GM12878 (cell line): ENCODE data around the gene KCNK4. TPM values are rescaled to one million over a fixed set of nuclear protein-coding genes. Genes with fewer than 3 reads are reported as not detected.
A peak's percentile ranks its signal among the peaks of the same experiment; 100 is the strongest.

Experiments
- ATAC-seq: fragments of 200-7000 bp; cut with Tn5 transposase; 3 replicates; pipeline ENCODE4 v1.9.1; 2020; ENCODE audit warnings: mild to moderate bottlenecking, moderate library complexity
- BruUV-seq: library from RNA; stranded (reverse); fragments of 400-500 nt; replicated peaks from 2 replicates; lab custom pipeline; 2021; lab: Mats Ljungman, UMichigan
- CTCF ChIA-PET: fragments of 300-600 bp; sonication (Branson Sonifier 250); formaldehyde crosslinking; extraction: SDS; loops from one replicate; lab custom pipeline; 2021; ENCODE audit warnings: inconsistent platforms; lab: Yijun Ruan, JAX
- POLR2A ChIA-PET: fragments of 350-600 bp; formaldehyde crosslinking; extraction: SDS; loops from one replicate; lab custom pipeline; 2021; ENCODE audit warnings: inconsistent platforms; lab: Charles Lee
- RAD21 ChIA-PET: fragments of 300-600 bp; sonication (Branson Sonifier 250); formaldehyde crosslinking; loops from one replicate; lab custom pipeline; 2023; ENCODE audit warnings: antibody characterized with exemption; ENCODE audit not compliant: unreplicated experiment; lab: Charles Lee
- SMC1A ChIA-PET: fragments of 300-600 bp; sonication (Branson Sonifier 250); formaldehyde crosslinking; loops from one replicate; lab custom pipeline; 2023; ENCODE audit not compliant: unreplicated experiment, uncharacterized antibody; lab: Charles Lee
- DNase-seq: peaks from one replicate; pipeline ENCODE4 v3.0.0-alpha.2; 2011; ENCODE audit warnings: low read depth, low spot score
- FAIRE-seq: peaks from 3 replicates; lab custom pipeline; 2011; peaks lifted over from hg19 to GRCh38; lab: Jason Lieb, UNC
- H2AFZ ChIP-seq: 2 replicates; pipeline ENCODE4 v1.6.0; 2011; ENCODE audit warnings: low read depth, low read length, control low read depth; ENCODE audit not compliant: control insufficient read depth
- H3K27ac ChIP-seq: 2 replicates; pipeline ENCODE4 v1.5.1; 2011; ENCODE audit warnings: control low read depth; ENCODE audit not compliant: control insufficient read depth, insufficient read depth
- H3K27me3 ChIP-seq, 2 experiments: replicated peaks in 1 of 2; 2 replicates each; pipeline versions ENCODE4 v1.6.0 to v1.6.1; 2011; ENCODE audit warnings: low read length in 1 of 2; ENCODE audit not compliant: control insufficient read depth in 2 of 2, insufficient read depth in 2 of 2
- H3K36me3 ChIP-seq, 2 experiments: 2 replicates each; pipeline ENCODE4 v1.5.1; 2011; ENCODE audit warnings: low read length in 1 of 2; ENCODE audit not compliant: control insufficient read depth in 2 of 2, insufficient read depth in 2 of 2
- H3K4me1 ChIP-seq: 2 replicates; pipeline ENCODE4 v1.6.1; 2011; ENCODE audit warnings: mild to moderate bottlenecking, low read length, moderate library complexity, mixed read lengths; ENCODE audit not compliant: control insufficient read depth, insufficient read depth
- H3K4me2 ChIP-seq: 2 replicates; pipeline ENCODE4 v1.6.0; 2011; ENCODE audit warnings: control low read depth; ENCODE audit not compliant: control insufficient read depth, insufficient read depth
- H3K4me3 ChIP-seq: fragments of 200-600 bp; sonication (generic); 2 replicates; pipeline ENCODE4 v1.5.1; 2016
- H3K79me2 ChIP-seq: 2 replicates; pipeline ENCODE4 v1.6.0; 2011; ENCODE audit warnings: low read length; ENCODE audit not compliant: control insufficient read depth, insufficient read depth
- H3K9ac ChIP-seq: 2 replicates; pipeline ENCODE4 v1.8.0; 2011; ENCODE audit warnings: low read length, control low read depth, mixed read lengths; ENCODE audit not compliant: control insufficient read depth, insufficient read depth
- H3K9me3 ChIP-seq: replicated peaks from 3 replicates; pipeline ENCODE4 v1.5.1; 2011; ENCODE audit warnings: mild to moderate bottlenecking, low read length; ENCODE audit not compliant: control insufficient read depth, insufficient read depth
- H4K20me1 ChIP-seq: 2 replicates; pipeline ENCODE4 v1.6.0; 2011; ENCODE audit not compliant: control insufficient read depth, insufficient read depth
- CHD2 ChIP-seq: IDR thresholded peaks from 2 replicates; pipeline ENCODE4 v1.6.1; 2011; ENCODE audit warnings: low read depth, low read length, improper control_type of control experiment, borderline replicate concordance
- ESRRA ChIP-seq: IDR thresholded peaks from 2 replicates; pipeline ENCODE4 v1.6.1; 2012; ENCODE audit warnings: mild to moderate bottlenecking, low read length, improper control_type of control experiment
- MEF2B ChIP-seq: fragments of 450-650 bp; IDR thresholded peaks from 2 replicates; pipeline ENCODE4 v1.6.1; 2018; ENCODE audit warnings: mild to moderate bottlenecking, moderate library complexity; ENCODE audit not compliant: partially characterized antibody, poor library complexity, severe bottlenecking
- POU2F2 ChIP-seq: IDR thresholded peaks from 3 replicates; pipeline ENCODE4 v1.6.1; 2011; ENCODE audit warnings: low read depth, mild to moderate bottlenecking, low read length, borderline replicate concordance
- RUNX3 ChIP-seq: IDR thresholded peaks from 2 replicates; pipeline ENCODE4 v1.6.1; 2012; ENCODE audit warnings: low read length, inconsistent platforms
- SMAD5 ChIP-seq: IDR thresholded peaks from 2 replicates; pipeline ENCODE4 v1.6.1; 2016; ENCODE audit warnings: antibody characterized with exemption, low read depth
- SMC3 ChIP-seq: IDR thresholded peaks from 2 replicates; pipeline ENCODE4 v1.6.1; 2011; ENCODE audit warnings: low read length, improper control_type of control experiment, borderline replicate concordance
- TAF1 ChIP-seq: IDR thresholded peaks from 2 replicates; pipeline ENCODE4 v1.6.1; 2011; ENCODE audit warnings: mild to moderate bottlenecking, low read depth, low read length, borderline replicate concordance
- ZBTB40 ChIP-seq: fragments of 450-650 bp; IDR thresholded peaks from 2 replicates; pipeline ENCODE4 v1.6.1; 2016; ENCODE audit warnings: mild to moderate bottlenecking, moderate library complexity, borderline replicate concordance
- ZNF207 ChIP-seq: fragments of 450-650 bp; IDR thresholded peaks from 2 replicates; pipeline ENCODE4 v1.6.1; 2014; ENCODE audit warnings: antibody characterized with exemption, mild to moderate bottlenecking, borderline replicate concordance
- ZNF592 ChIP-seq: fragments of 450-650 bp; IDR thresholded peaks from 2 replicates; pipeline ENCODE4 v1.6.1; 2017; ENCODE audit warnings: mild to moderate bottlenecking, moderate library complexity
- WGBS: methylation state at CpG from one replicate; pipeline ENCODE4 v1.1.6; 2016; ENCODE audit warnings: low lambda C conversion rate; ENCODE audit not compliant: insufficient replicate concordance, insufficient coverage; ENCODE audit errors: missing lambda C conversion rate; 5-methylcytosine and 5-hydroxymethylcytosine counted together
- in situ Hi-C: fragments of 300-500 bp; cut with MboI; formaldehyde crosslinking; loops from 9 replicates; pipeline ENCODE4 v1.14.3; 2018; ENCODE audit warnings: mixed read lengths
- intact Hi-C: fragments of 100-400 bp; cut with micrococcal nuclease; formaldehyde crosslinking; loops from one replicate; pipeline ENCODE4 v1.14.2; 2022; ENCODE audit not compliant: unreplicated experiment
- polyA plus RNA-seq, 11 experiments: library from polyadenylated mRNA; depleted of rRNA in 4 of 11; unstranded in 6 of 11; stranded (reverse) in 5 of 11; fragments of >200 nt; fragmentation: Nextera tagmentation in 4 of 11; fragmentation: Illumina TruSeq in 1 of 11; extraction: Ambion mirVana in 4 of 11; extraction: Trizol in 1 of 11; gene quantifications; 1 replicate in 1 of 11; 2 replicates in 10 of 11; pipeline versions ENCODE4 v1.2.1 to v1.2.3, GENCODE V29; 2011 to 2016; ENCODE audit warnings: inconsistent platforms in 2 of 11, missing spikeins in 2 of 11, low read depth in 1 of 11
- total RNA-seq, 4 experiments: library from RNA; depleted of rRNA in 3 of 4; stranded (reverse); fragments of >200 nt in 3 of 4; fragmentation: Illumina TruSeq in 1 of 4; extraction: Trizol in 1 of 4; gene quantifications; 2 replicates each; pipeline versions ENCODE4 v1.2.1 to v1.2.3, GENCODE V29; 2013 to 2021

Gene KCNK4
- total and polyA plus RNA-seq, 10 of the 15 experiments (the other 5 are each of a cell fraction or from before 2014, with no cell fraction given): 0.04 TPM; not detected in 9

GRCh38 chr11:64260147-64260708 lies 30.9 kb upstream of the KCNK4 start:
- ChIA-PET POLR2A (interaction anchor here (0.6 to 1.2 kb wide), 3 partner anchors 14 to 1812 kb away, joined by 3 to 4 read pairs (median 3); partner anchors contain the start of gene PPP1R14B), RAD21 (interaction anchor here (0.7 kb wide), 1 partner anchor 53 kb away, joined by 3 read pairs; the partner anchor contains the start of gene FERMT3), SMC1A (no interaction called here), CTCF (interaction anchor here (1.0 to 1.5 kb wide), 2 partner anchors 9 kb away, joined by 3 to 5 read pairs; partner anchors contain the start of gene PLCB3)
- 73% methylated on average over 6 of the region's 6 CpGs for WGBS
- Histone ChIP-seq H4K20me1 (no peaks in the 10 kb centered on the region), H3K4me3 (no peak overlapping the region), H3K27me3 (no peaks in the 10 kb centered on the region), H3K9ac (no peak overlapping the region), H3K79me2 (no peaks in the 10 kb centered on the region), H3K36me3 (peaks cover 0 to 5% of the 10 kb centered on the region in 2 experiments; a peak in 2 of 4 replicates), H3K4me1 (peaks cover 11% of the 10 kb centered on the region), H3K4me2 (no peak overlapping the region), H3K27ac (peak overlapping the region; percentile 17; the same call in 1 of the 2 replicates), H2AFZ (no peak overlapping the region), H3K9me3 (no peaks in the 10 kb centered on the region)
- BruUV-seq: no TSS peak
- in situ Hi-C loops (no loop called here), intact Hi-C loops (no loop called here)
- ATAC-seq (peak; percentile 70), FAIRE-seq (no peak), DNase-seq (no peak)
- no peak for TF ChIP-seq ZNF592
- no peak for TF ChIP-seq TAF1
- TF ChIP-seq POU2F2: no peak
- no peak for TF ChIP-seq MEF2B
- TF ChIP-seq RUNX3: no peak
- no peak for TF ChIP-seq ZNF207
- no peak for TF ChIP-seq SMC3
- no peak for TF ChIP-seq ESRRA
- TF ChIP-seq CHD2: no peak
- TF ChIP-seq ZBTB40: no peak
- TF ChIP-seq SMAD5: no peak
